Measurements from ENCODE around the gene SPTB.

DNA sequence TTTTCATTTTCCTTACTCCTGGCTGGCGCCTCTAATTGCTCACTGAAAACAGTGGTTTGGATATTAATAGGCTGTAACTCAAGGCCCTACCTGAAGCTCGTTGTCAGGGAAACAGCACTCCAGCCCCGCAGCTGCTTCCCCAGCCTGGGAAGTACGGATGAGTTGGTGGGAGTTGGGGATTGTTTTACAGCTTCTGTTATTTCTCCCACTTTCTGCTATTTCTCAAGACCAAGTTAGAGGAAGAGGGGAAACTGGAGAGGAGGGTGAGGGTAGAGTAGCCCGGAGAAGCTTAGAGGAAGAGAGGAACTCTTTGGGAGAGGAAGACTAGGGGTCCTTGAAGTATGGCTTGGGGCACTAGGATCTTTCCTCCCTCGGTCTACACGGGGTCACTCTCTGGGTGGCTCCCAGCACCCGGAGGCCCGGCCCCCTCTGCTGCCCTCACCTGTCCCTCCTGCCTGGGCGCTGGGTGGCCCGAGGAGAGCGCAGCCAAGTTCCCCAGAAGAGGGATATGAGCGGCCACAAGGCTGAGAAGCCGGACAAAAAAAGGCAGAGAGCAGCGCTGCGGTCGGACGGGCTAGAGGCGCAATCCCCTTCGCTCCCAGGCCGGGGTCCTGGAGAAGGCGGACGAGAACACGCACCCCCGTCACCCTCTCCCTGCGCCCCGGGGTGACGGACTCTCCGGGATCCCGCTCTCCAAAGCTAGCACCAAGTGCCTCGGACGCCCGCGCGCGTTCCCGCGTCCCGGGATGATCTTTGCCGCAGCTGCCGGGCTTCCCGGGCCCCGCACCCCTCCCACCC is 671 bp downstream of the SPTB start:
- TF ChIP-seq, protein P1, sequence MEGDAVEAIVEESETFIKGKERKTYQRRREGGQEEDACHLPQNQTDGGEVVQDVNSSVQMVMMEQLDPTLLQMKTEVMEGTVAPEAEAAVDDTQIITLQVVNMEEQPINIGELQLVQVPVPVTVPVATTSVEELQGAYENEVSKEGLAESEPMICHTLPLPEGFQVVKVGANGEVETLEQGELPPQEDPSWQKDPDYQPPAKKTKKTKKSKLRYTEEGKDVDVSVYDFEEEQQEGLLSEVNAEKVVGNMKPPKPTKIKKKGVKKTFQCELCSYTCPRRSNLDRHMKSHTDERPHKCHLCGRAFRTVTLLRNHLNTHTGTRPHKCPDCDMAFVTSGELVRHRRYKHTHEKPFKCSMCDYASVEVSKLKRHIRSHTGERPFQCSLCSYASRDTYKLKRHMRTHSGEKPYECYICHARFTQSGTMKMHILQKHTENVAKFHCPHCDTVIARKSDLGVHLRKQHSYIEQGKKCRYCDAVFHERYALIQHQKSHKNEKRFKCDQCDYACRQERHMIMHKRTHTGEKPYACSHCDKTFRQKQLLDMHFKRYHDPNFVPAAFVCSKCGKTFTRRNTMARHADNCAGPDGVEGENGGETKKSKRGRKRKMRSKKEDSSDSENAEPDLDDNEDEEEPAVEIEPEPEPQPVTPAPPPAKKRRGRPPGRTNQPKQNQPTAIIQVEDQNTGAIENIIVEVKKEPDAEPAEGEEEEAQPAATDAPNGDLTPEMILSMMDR (IDR thresholded peaks at IDR 0.05; ENCODE audit: low read depth, low read length), result no peak
- no peak for TF ChIP-seq EZH2phosphoT487 (IDR thresholded peaks at IDR 0.05; ENCODE audit: low read depth)
